Fibroblast of lung (primary cell): ENCODE results near the gene EFHC1. TPM values are rescaled to one million over a fixed set of nuclear protein-coding genes. Genes with fewer than 3 reads are reported as not detected.
A peak's percentile ranks its signal among the peaks of the same experiment; 100 is the strongest.

Source experiments
- DNase-seq, 2 donors: peaks; one replicate each; pipeline versions ENCODE4 v3.0.0 to v3.0.0-alpha.2; 2010; ENCODE audit warnings: low read depth in 2 of 2
- H2AFZ ChIP-seq: 2 replicates; pipeline ENCODE4 v1.5.1; 2012; ENCODE audit warnings: low read length, control low read depth, inconsistent platforms
- H3K27ac ChIP-seq: 2 replicates; pipeline ENCODE4 v1.5.1; 2011; ENCODE audit warnings: low read length, control low read depth; ENCODE audit not compliant: insufficient read depth
- H3K27me3 ChIP-seq: 2 replicates; pipeline ENCODE4 v1.5.1; 2011; ENCODE audit warnings: mild to moderate bottlenecking, low read length; ENCODE audit not compliant: control insufficient read depth, insufficient read depth
- H3K36me3 ChIP-seq: 2 replicates; pipeline ENCODE4 v1.5.1; 2011; ENCODE audit warnings: low read length; ENCODE audit not compliant: control insufficient read depth, insufficient read depth
- H3K4me1 ChIP-seq: 2 replicates; pipeline ENCODE4 v1.5.1; 2011; ENCODE audit warnings: low read length; ENCODE audit not compliant: control insufficient read depth, insufficient read depth; ENCODE audit errors: extremely low read depth
- H3K4me2 ChIP-seq: 2 replicates; pipeline ENCODE4 v1.5.1; 2011; ENCODE audit warnings: low read length, control low read depth; ENCODE audit not compliant: insufficient read depth; ENCODE audit errors: extremely low read depth
- H3K4me3 ChIP-seq, 4 experiments: fragments of 200-600 bp in 1 of 4; sonication (generic) in 1 of 4; replicated peaks in 1 of 4; 2 replicates each; pipeline ENCODE4 v1.5.1; 2011 to 2016; ENCODE audit warnings: low read length in 4 of 4, low read depth in 3 of 4, mild to moderate bottlenecking in 3 of 4, control low read depth in 2 of 4, inconsistent platforms in 1 of 4, mixed read lengths in 1 of 4; ENCODE audit not compliant: insufficient read depth in 1 of 4; ENCODE audit errors: control extremely low read depth in 1 of 4
- H3K79me2 ChIP-seq: 2 replicates; pipeline ENCODE4 v1.5.1; 2012; ENCODE audit warnings: mild to moderate bottlenecking, low read length, inconsistent platforms; ENCODE audit not compliant: control insufficient read depth, insufficient read depth
- H3K9ac ChIP-seq: 2 replicates; pipeline ENCODE4 v1.5.1; 2011; ENCODE audit warnings: mild to moderate bottlenecking, low read length, control low read depth; ENCODE audit not compliant: insufficient read depth
- H3K9me3 ChIP-seq: 2 replicates; pipeline ENCODE4 v1.5.1; 2012; ENCODE audit warnings: low read depth, low read length; ENCODE audit not compliant: control insufficient read depth, insufficient read depth
- H4K20me1 ChIP-seq: 2 replicates; pipeline ENCODE4 v1.5.1; 2011; ENCODE audit warnings: low read length; ENCODE audit not compliant: control insufficient read depth, insufficient read depth; ENCODE audit errors: extremely low read depth
- EZH2 ChIP-seq: IDR thresholded peaks from 2 replicates; pipeline ENCODE4 v1.5.1; 2012; ENCODE audit warnings: low read length, control low read depth, mild to moderate bottlenecking; ENCODE audit errors: missing control alignments
- polyA plus RNA-seq, 2 donors: library from polyadenylated mRNA; depleted of rRNA in 1 of 2; stranded (reverse) in 1 of 2; unstranded in 1 of 2; fragments of >200 nt; gene quantifications; 2 replicates each; pipeline ENCODE4 v1.2.1, GENCODE V29; 2011 to 2012; ENCODE audit warnings: missing spikeins in 1 of 2
- total RNA-seq: library from RNA; depleted of rRNA; stranded (reverse); fragments of >200 nt; gene quantifications from 2 replicates; pipeline ENCODE4 v1.2.1, GENCODE V29; 2014
- TF ChIP-seq, protein P1 (sequence below), 2 donors: IDR thresholded peaks in 1 of 2; conservative IDR thresholded peaks in 1 of 2; 1 replicate in 1 of 2; 2 replicates in 1 of 2; pipeline ENCODE4 v1.5.1; 2011 to 2012; ENCODE audit warnings: low read length in 2 of 2, control low read depth in 1 of 2, inconsistent platforms in 1 of 2, low read depth in 1 of 2, mild to moderate bottlenecking in 1 of 2

The EFHC1 gene
- total and polyA plus RNA-seq, 2 donors (not counting 1 experiment from before 2014, with no cell fraction given), result 29.4 to 32.9 TPM

DNA sequence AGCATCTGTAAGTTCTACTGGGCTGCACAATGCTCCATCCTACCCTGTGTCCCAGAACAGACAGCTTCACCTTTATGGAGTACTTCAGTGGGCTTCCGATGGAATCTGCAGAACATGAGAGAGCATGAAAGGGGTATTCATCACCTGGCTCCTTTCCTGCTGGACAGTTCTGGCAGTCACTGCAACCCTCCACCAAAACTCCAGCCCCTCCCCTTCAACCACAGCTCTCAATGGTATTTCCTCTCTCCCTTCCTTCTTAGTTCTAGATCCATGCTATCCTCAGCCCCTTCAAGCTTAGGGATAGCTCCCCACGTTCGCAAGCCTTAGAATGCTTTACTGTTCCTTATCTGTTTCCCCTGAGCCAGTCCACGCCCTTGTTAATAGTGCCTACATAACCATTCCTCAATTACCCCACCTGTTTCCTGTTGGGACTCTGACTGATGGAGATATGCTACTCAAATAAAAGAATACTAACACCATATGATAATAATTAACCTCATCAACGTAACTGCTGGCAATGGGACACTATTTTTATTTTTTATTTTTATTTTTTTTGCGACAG, 130.0 kb downstream of the EFHC1 start:
- Histone ChIP-seq H3K9me3 (no peaks in the 10 kb centered on the region), H3K27ac (no peak overlapping the region), H3K4me1 (peaks cover 75% of the 10 kb centered on the region), H3K9ac (no peak overlapping the region), H4K20me1 (no peaks in the 10 kb centered on the region), H3K27me3 (no peaks in the 10 kb centered on the region), H3K36me3 (peaks cover 5% of the 10 kb centered on the region), H3K79me2 (peaks cover 100% of the 10 kb centered on the region), H2AFZ (no peak overlapping the region), H3K4me3 (no peak overlapping the region), H3K4me2 (no peak overlapping the region)
- no peak for TF ChIP-seq EZH2
- TF ChIP-seq, protein P1, sequence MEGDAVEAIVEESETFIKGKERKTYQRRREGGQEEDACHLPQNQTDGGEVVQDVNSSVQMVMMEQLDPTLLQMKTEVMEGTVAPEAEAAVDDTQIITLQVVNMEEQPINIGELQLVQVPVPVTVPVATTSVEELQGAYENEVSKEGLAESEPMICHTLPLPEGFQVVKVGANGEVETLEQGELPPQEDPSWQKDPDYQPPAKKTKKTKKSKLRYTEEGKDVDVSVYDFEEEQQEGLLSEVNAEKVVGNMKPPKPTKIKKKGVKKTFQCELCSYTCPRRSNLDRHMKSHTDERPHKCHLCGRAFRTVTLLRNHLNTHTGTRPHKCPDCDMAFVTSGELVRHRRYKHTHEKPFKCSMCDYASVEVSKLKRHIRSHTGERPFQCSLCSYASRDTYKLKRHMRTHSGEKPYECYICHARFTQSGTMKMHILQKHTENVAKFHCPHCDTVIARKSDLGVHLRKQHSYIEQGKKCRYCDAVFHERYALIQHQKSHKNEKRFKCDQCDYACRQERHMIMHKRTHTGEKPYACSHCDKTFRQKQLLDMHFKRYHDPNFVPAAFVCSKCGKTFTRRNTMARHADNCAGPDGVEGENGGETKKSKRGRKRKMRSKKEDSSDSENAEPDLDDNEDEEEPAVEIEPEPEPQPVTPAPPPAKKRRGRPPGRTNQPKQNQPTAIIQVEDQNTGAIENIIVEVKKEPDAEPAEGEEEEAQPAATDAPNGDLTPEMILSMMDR (conservative IDR thresholded peaks at IDR 0.05 in 1 of 2, IDR thresholded peaks at IDR 0.05 in 1 of 2; ENCODE audit: low read depth in 1 of 2, low read length in 2 of 2), result no peak
- peak in 1 of 2 donors; percentile 79 for DNase-seq

DNA sequence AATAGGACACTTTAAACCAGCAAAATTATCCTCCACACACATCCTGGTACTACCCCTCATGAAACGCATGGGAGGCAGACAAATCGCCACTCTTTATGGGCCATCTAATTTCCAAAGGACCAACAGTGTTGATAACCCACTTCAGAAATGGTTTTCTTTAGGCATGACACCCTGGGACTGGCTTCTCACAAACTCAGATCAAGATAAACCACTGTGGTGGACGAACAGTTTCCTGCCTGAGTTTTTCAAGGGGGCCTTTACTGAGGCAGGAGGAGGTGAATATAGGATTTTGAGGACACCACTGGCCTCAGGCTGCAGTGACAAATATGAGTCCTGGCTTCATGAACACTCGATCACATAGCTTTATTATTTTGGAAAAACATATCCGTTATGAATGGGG, 130.7 kb downstream of the EFHC1 start:
- no peaks in the 10 kb centered on the region for H4K20me1 ChIP-seq
- no peak overlapping the region for H3K9ac ChIP-seq

DNA sequence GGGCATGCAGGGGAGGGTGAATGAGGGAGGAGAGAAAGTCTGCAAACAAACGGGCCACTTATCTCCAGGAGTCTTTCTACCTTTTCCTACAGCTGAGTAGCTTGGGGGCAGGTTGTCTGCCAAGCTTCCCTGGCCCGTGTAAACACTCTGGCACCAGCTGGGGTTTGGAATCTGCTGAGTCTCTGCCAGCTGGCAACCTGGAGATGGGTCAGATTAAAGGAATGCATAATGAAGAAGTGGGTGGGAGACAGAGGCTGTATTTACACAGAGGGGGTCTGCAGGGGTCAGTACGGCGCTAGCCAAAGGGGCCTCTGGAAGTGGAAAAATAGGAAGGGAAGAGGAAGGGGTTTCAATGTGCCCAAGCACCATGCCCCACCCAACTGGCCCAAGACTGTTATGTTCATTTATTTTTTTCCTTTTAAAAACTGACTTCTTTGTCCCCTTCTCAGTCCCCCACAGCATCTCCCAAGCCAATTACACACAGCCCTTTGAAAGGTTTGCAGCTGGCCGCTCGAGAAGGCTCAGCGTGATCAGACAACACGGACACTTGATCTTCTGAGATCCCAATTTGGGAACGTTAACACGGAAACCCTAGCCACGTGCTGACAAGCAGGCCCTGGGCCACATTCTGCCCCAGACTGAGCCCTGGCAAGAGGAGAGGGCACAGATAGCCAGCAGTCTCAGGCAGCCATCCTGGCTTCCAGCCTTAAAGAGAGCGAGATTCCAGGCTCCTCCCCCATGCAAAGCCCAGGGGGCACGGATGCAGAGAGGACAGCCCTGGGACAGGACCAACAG, 131.5 kb downstream of the EFHC1 start:
- H3K4me1 ChIP-seq, result peaks cover 66% of the 10 kb centered on the region
- H3K79me2 ChIP-seq, result peaks cover 98% of the 10 kb centered on the region
- H3K36me3 ChIP-seq, result no peaks in the 10 kb centered on the region
- no peaks in the 10 kb centered on the region for H3K27me3 ChIP-seq
- TF ChIP-seq, protein P1 (conservative IDR thresholded peaks at IDR 0.05 in 1 of 2, IDR thresholded peaks at IDR 0.05 in 1 of 2; ENCODE audit: low read depth in 1 of 2, low read length in 2 of 2), result no peak
- TF ChIP-seq EZH2, result no peak
- H3K4me3 ChIP-seq, result peak overlapping the region in 2 of 4 experiments; percentile 18 to 19
- peak overlapping the region; percentile 45 for H3K9ac ChIP-seq
- H3K9me3 ChIP-seq, result no peaks in the 10 kb centered on the region
- H3K4me2 ChIP-seq, result peak overlapping the region; percentile 26
- peak overlapping the region; percentile 85 for H3K27ac ChIP-seq
- H4K20me1 ChIP-seq, result no peaks in the 10 kb centered on the region
- no peak overlapping the region for H2AFZ ChIP-seq
- DNase-seq, result peak; percentile 80 to 94

More for the DNA sequence above, 130.7 kb downstream of the EFHC1 start:
- no peak for DNase-seq
- Histone ChIP-seq H3K27me3 (no peaks in the 10 kb centered on the region), H3K36me3 (peaks cover 2% of the 10 kb centered on the region), H3K4me3 (no peak overlapping the region), H2AFZ (no peak overlapping the region), H3K4me2 (no peak overlapping the region), H3K9me3 (no peaks in the 10 kb centered on the region), H3K79me2 (peaks cover 100% of the 10 kb centered on the region), H3K4me1 (peaks cover 67% of the 10 kb centered on the region), H3K27ac (peak overlapping the region; percentile 50)
- TF ChIP-seq EZH2, result no peak
- TF ChIP-seq, protein P1 (conservative IDR thresholded peaks at IDR 0.05 in 1 of 2, IDR thresholded peaks at IDR 0.05 in 1 of 2; ENCODE audit: low read depth in 1 of 2, low read length in 2 of 2), result no peak
